Lung (tissue), 12 donors: ENCODE data around the gene ICAM4. TPM values are rescaled to one million over a fixed set of nuclear protein-coding genes. Genes with fewer than 3 reads are reported as not detected.

Experiments used
- ATAC-seq: fragments of 200-7000 bp; cut with Tn5 transposase; one replicate; pipeline ENCODE4 v1.9.1; 2020; ENCODE audit warnings: moderate number of reproducible peaks; ENCODE audit not compliant: insufficient read depth, low FRiP score
- DNase-seq, 3 donors: peaks; one replicate each; pipeline ENCODE4 v3.0.0-alpha.2; 2013 to 2017
- H3K27ac ChIP-seq, 2 donors: one replicate each; pipeline ENCODE4 v1.5.1; 2013; ENCODE audit warnings: mild to moderate bottlenecking in 2 of 2, moderate library complexity in 2 of 2, control low read depth in 1 of 2, inconsistent platforms in 1 of 2, low read depth in 1 of 2, low read length in 1 of 2
- H3K27me3 ChIP-seq, 3 donors: one replicate each; pipeline ENCODE4 v1.5.1; 2013; ENCODE audit warnings: low read length in 2 of 3; ENCODE audit not compliant: control insufficient read depth in 3 of 3, insufficient read depth in 3 of 3
- H3K36me3 ChIP-seq, 4 donors: one replicate each; pipeline ENCODE4 v1.5.1; 2013; ENCODE audit warnings: low read length in 4 of 4, mild to moderate bottlenecking in 1 of 4, moderate library complexity in 1 of 4; ENCODE audit not compliant: control insufficient read depth in 4 of 4, insufficient read depth in 4 of 4
- H3K4me1 ChIP-seq, 5 donors: one replicate each; pipeline ENCODE4 v1.5.1; 2013; ENCODE audit warnings: low read length in 5 of 5, mild to moderate bottlenecking in 2 of 5, moderate library complexity in 1 of 5; ENCODE audit not compliant: control insufficient read depth in 5 of 5, insufficient read depth in 5 of 5
- H3K4me3 ChIP-seq: one replicate; pipeline ENCODE4 v1.5.1; 2013; ENCODE audit warnings: mild to moderate bottlenecking, control low read depth, moderate library complexity
- H3K9ac ChIP-seq, 2 donors: one replicate each; pipeline ENCODE4 v1.5.1; 2013; ENCODE audit warnings: low read length in 2 of 2, control low read depth in 1 of 2; ENCODE audit not compliant: insufficient read depth in 1 of 2
- H3K9me3 ChIP-seq, 4 donors: one replicate each; pipeline ENCODE4 v1.5.1; 2013; ENCODE audit warnings: low read length in 3 of 4, mild to moderate bottlenecking in 1 of 4, moderate library complexity in 1 of 4; ENCODE audit not compliant: control insufficient read depth in 4 of 4, insufficient read depth in 3 of 4
- WGBS, 2 donors: extraction: QIAGEN DNeasy Blood & Tissue Kit; methylation state at CpG; one replicate each; pipeline ENCODE4 v1.1.7; 2013; 5-methylcytosine and 5-hydroxymethylcytosine counted together
- polyA plus RNA-seq, 2 donors: library from polyadenylated mRNA; stranded (reverse); fragments of 200-250 nt; gene quantifications; one replicate each; pipeline ENCODE4 v1.2.1, GENCODE V29; 2013
- total RNA-seq, 2 donors: library from RNA; depleted of rRNA in 1 of 2; stranded (reverse); fragments of >200 nt in 1 of 2; gene quantifications; one replicate each; pipeline ENCODE4 v1.2.1, GENCODE V29; 2014 to 2021
- TF ChIP-seq, protein P1 (sequence below): IDR thresholded peaks from 2 replicates; pipeline ENCODE4 v1.5.1; 2012; ENCODE audit warnings: mild to moderate bottlenecking; ENCODE audit errors: control extremely low read depth, extremely low read depth
- donor health status: control.
- donor health status: control.
- donor health status: Bipolar disorder and iron deficiency.
- donor health status: healthy.
- donor health status: DM: yes; HTN: yes; CAD: no.

Gene ICAM4
- total and polyA plus RNA-seq, 4 donors: 4.6 to 38.8 (median 8.1) TPM

DNA sequence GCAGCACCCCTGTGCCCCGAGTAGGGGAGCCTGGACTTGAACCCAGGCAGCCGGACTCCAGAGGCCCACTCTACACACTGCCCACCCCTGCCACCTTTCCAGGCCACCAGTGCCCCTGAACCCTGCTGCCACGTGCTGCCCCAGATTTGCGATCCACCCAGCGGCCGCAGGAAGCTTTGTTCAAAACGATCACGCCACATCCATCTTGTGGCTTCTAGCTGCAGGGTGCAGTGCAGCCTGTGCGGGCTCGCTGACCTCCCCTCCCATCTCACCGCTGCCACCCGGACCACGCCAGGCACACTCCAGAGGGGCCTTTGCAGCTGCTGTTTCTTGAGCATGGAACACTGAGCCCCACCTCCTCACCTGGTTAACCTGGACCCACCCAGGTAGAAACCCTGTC, 42.8 kb downstream of the ICAM4 start:
- TF ChIP-seq, protein P1, sequence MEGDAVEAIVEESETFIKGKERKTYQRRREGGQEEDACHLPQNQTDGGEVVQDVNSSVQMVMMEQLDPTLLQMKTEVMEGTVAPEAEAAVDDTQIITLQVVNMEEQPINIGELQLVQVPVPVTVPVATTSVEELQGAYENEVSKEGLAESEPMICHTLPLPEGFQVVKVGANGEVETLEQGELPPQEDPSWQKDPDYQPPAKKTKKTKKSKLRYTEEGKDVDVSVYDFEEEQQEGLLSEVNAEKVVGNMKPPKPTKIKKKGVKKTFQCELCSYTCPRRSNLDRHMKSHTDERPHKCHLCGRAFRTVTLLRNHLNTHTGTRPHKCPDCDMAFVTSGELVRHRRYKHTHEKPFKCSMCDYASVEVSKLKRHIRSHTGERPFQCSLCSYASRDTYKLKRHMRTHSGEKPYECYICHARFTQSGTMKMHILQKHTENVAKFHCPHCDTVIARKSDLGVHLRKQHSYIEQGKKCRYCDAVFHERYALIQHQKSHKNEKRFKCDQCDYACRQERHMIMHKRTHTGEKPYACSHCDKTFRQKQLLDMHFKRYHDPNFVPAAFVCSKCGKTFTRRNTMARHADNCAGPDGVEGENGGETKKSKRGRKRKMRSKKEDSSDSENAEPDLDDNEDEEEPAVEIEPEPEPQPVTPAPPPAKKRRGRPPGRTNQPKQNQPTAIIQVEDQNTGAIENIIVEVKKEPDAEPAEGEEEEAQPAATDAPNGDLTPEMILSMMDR: no peak
- Histone ChIP-seq H3K9ac (no peak overlapping the region), H3K27ac (no peak overlapping the region), H3K27me3 (no peaks in the 10 kb centered on the region), H3K9me3 (no peaks in the 10 kb centered on the region), H3K36me3 (peaks cover 2 to 44% (median 30%) of the 10 kb centered on the region in 4 donors), H3K4me1 (peaks cover 0 to 19% (median 9%) of the 10 kb centered on the region in 5 donors), H3K4me3 (no peak overlapping the region)
- no peak for ATAC-seq
- 95 to 96% methylated on average over 13 of the region's 13 CpGs for WGBS, 2 donors
- no peak for DNase-seq

DNA sequence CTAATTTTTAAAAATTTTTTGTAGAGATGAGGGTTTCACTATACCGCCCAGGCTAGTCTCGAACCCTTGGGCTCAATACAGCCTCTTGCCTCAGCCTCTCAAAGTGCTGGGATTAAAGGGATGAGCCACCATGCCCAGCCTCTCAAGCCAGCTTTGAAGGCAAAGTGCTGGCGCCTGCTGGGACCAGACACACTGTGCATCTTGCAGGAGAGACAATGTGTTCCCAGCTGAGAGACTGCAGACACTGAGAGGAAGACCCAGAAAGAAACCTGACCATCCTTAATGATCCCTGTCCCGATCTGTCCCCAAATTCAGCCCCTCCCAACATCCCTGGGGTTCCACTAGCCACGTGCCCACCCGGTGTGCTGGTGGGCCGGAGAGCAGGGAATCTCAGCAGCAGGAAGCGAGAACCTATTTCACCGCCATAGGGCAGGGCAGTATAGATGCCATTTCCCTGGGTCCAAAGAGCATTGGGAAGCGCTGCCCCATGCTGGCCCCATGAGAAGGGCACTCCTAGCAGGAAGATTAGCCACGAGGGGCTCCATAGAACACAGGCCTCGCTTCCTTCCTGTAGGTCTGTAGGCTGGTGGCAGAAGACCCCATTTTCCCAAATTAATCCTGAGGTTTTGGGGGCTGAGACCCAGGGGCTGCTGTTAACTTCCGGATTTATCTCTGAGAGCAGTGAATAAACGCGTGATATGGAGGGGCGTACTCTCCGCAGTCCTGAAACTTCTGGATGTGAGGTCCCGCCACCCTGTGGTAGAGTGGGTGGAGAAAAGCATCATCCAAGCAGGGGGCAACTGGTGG, 45.6 kb downstream of the ICAM4 start:
- Histone ChIP-seq H3K9ac (peak overlapping the region in 1 of 2 donors; percentile 40), H3K27ac (peak overlapping the region; percentile 88 to 99), H3K27me3 (no peaks in the 10 kb centered on the region), H3K9me3 (no peaks in the 10 kb centered on the region), H3K4me3 (peak overlapping the region; percentile 90), H3K4me1 (peaks cover 0 to 25% (median 9%) of the 10 kb centered on the region in 5 donors), H3K36me3 (peaks cover 0 to 26% (median 18%) of the 10 kb centered on the region in 4 donors)
- ATAC-seq (no peak), DNase-seq (no peak)
- TF ChIP-seq, protein P1: no peak
- WGBS, 2 donors: 33 to 39% methylated on average over 18 of the region's 18 CpGs

DNA sequence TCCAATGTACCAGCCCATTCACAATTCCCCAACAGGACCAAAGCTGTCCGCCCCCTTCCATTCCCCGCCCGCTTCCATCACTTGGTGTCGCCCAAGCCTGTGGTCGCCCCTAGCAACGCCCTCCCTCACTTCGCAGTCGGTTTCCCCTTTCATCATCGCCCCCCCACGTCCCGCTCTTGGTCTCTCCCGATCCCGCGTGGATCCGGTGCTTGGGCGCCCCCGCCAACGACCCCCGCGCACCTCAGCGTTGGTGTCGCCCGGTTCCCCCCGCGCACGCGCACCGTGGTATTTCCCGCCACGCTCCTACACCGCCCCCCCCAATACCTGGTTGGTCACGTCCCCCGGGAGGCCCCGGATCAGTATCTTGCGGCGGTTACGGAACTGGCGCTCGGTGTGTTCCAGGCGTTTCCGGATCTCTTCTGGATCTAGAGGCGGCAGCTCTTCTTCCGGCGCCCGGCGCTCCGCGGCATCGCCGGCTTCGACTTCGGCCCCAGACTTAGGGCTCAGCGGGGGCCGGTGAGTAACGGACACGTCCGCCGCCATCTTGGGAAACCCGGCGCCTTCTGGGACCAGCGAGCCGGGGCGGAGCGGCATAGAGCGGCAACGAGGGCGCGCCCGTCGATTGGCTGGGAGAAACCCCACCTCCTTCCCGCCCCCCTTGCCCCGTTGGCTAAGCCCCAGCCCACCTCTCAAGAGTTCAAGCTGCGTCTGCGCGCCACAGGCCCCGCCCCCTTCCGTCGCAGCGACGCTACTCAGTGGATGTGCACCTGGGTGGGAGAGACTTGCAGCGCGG, 46.4 kb downstream of the ICAM4 start, which contains the start of gene RAVER1:
Gene RAVER1 (minus strand): TSS at position 565 of the 793 bp plus-strand sequence. CDS start 22 bp downstream, at position 543.
- Histone ChIP-seq H3K4me1 (peaks cover 0 to 25% (median 9%) of the 10 kb centered on the region in 5 donors), H3K27ac (peak within 1 kb of the TSS; percentile 89 to 99), H3K27me3 (no peaks in the 10 kb centered on the region), H3K9me3 (no peaks in the 10 kb centered on the region), H3K9ac (peak within 1 kb of the TSS in 1 of 2 donors; percentile 40), H3K36me3 (peaks cover 0 to 18% (median 11%) of the 10 kb centered on the region in 4 donors), H3K4me3 (peak within 1 kb of the TSS; percentile 90)
- DNase-seq (peak; percentile 98 to 99 (median 98)), ATAC-seq (peak; percentile 91)
- WGBS, 2 donors: 0 to 1% methylated on average over 74 to 82 of the region's 82 CpGs
- TF ChIP-seq, protein P1: no peak
